Spinal cord (tissue), 10 donors: ENCODE results near the gene ZBTB7B. TPM values are rescaled to one million over a fixed set of nuclear protein-coding genes. Genes with fewer than 3 reads are reported as not detected.

ENCODE experiments used
- DNase-seq, 6 donors: peaks; one replicate each; pipeline versions ENCODE4 v3.0.0 to v3.0.0-alpha.2; 2013 to 2015; ENCODE audit warnings: low spot score in 6 of 6, low read depth in 4 of 6
- H3K27ac ChIP-seq: one replicate; pipeline ENCODE4 v1.5.1; 2013; ENCODE audit warnings: low read depth, low read length, control low read depth
- H3K27me3 ChIP-seq: one replicate; pipeline ENCODE4 v1.6.1; 2013; ENCODE audit warnings: low read length; ENCODE audit not compliant: control insufficient read depth, insufficient read depth
- H3K36me3 ChIP-seq: one replicate; pipeline ENCODE4 v1.6.1; 2013; ENCODE audit warnings: low read length; ENCODE audit not compliant: control insufficient read depth, insufficient read depth
- H3K4me1 ChIP-seq: one replicate; pipeline ENCODE4 v1.6.1; 2013; ENCODE audit warnings: low read length; ENCODE audit not compliant: control insufficient read depth, insufficient read depth
- H3K4me3 ChIP-seq: one replicate; pipeline ENCODE4 v1.5.1; 2013; ENCODE audit warnings: low read depth, low read length, control low read depth
- H3K9me3 ChIP-seq: one replicate; pipeline ENCODE4 v1.6.1; 2013; ENCODE audit warnings: low read length; ENCODE audit not compliant: control insufficient read depth, insufficient read depth
- WGBS: methylation state at CpG from one replicate; pipeline ENCODE4 v1.1.5; 2013; ENCODE audit warnings: missing lambda C conversion rate; ENCODE audit not compliant: insufficient coverage; 5-methylcytosine and 5-hydroxymethylcytosine counted together
- polyA plus RNA-seq, 2 donors: library from polyadenylated mRNA; unstranded; fragments of 120-200 nt; gene quantifications; one replicate each; pipeline ENCODE4 v1.2.1, GENCODE V29; 2013; ENCODE audit not compliant: insufficient read length in 2 of 2
- total RNA-seq, 2 donors: library from RNA; depleted of rRNA in 1 of 2; stranded (reverse); fragments of 120-200 nt in 1 of 2; fragments of >200 nt in 1 of 2; gene quantifications; one replicate each; pipeline versions ENCODE4 v1.2.3 to v1.2.4, GENCODE V29; 2013 to 2014
- donor health status: healthy.

Gene ZBTB7B
- total and polyA plus RNA-seq, 4 donors: 7.3 to 10.7 (median 8.9) TPM

- Histone ChIP-seq H3K27ac (no peak overlapping the region), H3K27me3 (no peaks in the 10 kb centered on the region), H3K4me3 (no peak overlapping the region), H3K36me3 (no peaks in the 10 kb centered on the region), H3K9me3 (no peaks in the 10 kb centered on the region), H3K4me1 (no peaks in the 10 kb centered on the region)
- DNase-seq: no peak
- WGBS: 85% methylated on average over 14 of the region's 14 CpGs
These were observed 37.9 kb downstream of the ZBTB7B start for GRCh38 chr1:155040358-155041093.

- Histone ChIP-seq H3K9me3 (no peaks in the 10 kb centered on the region), H3K27ac (no peak overlapping the region), H3K4me3 (no peak overlapping the region), H3K4me1 (no peaks in the 10 kb centered on the region), H3K27me3 (no peaks in the 10 kb centered on the region), H3K36me3 (no peaks in the 10 kb centered on the region)
- WGBS: 89% methylated on average over 4 of the region's 5 CpGs
- no peak for DNase-seq
These were observed 40.2 kb downstream of the ZBTB7B start for GRCh38 chr1:155042789-155043188.

- Histone ChIP-seq H3K27me3 (no peaks in the 10 kb centered on the region), H3K36me3 (no peaks in the 10 kb centered on the region), H3K27ac (no peak overlapping the region), H3K4me1 (no peaks in the 10 kb centered on the region), H3K4me3 (no peak overlapping the region), H3K9me3 (no peaks in the 10 kb centered on the region)
- WGBS: 52% methylated on average over 10 of the region's 12 CpGs
- no peak for DNase-seq
These were observed 40.7 kb downstream of the ZBTB7B start for GRCh38 chr1:155043301-155043702.

- Histone ChIP-seq H3K9me3 (no peaks in the 10 kb centered on the region), H3K27ac (no peak overlapping the region), H3K4me1 (no peaks in the 10 kb centered on the region), H3K27me3 (no peaks in the 10 kb centered on the region), H3K4me3 (no peak overlapping the region), H3K36me3 (no peaks in the 10 kb centered on the region)
- DNase-seq: no peak
- WGBS: 88% methylated on average over 3 of the region's 3 CpGs
These were observed 41.2 kb downstream of the ZBTB7B start for GRCh38 chr1:155043793-155044192.

- no peak for DNase-seq
- Histone ChIP-seq H3K9me3 (no peaks in the 10 kb centered on the region), H3K27ac (no peak overlapping the region), H3K4me1 (no peaks in the 10 kb centered on the region), H3K4me3 (no peak overlapping the region), H3K27me3 (no peaks in the 10 kb centered on the region), H3K36me3 (no peaks in the 10 kb centered on the region)
- WGBS: 92% methylated on average over 6 of the region's 6 CpGs
These were observed 41.8 kb downstream of the ZBTB7B start for GRCh38 chr1:155044365-155044764.

GRCh38 chr1:155044812-155045657 is 42.4 kb downstream of the ZBTB7B start:
- no peak overlapping the region for H3K4me3 ChIP-seq
- DNase-seq: peak in 2 of 6 donors; percentile 42 to 66
- H3K27ac ChIP-seq: no peak overlapping the region
- no peaks in the 10 kb centered on the region for H3K9me3 ChIP-seq
- H3K36me3 ChIP-seq: no peaks in the 10 kb centered on the region
- H3K27me3 ChIP-seq: no peaks in the 10 kb centered on the region
- 70% methylated on average over 7 of the region's 7 CpGs for WGBS
- H3K4me1 ChIP-seq: peaks cover 4% of the 10 kb centered on the region

GRCh38 chr1:155048449-155049334 is 46.1 kb downstream of the ZBTB7B start:
- Histone ChIP-seq H3K4me3 (no peak overlapping the region), H3K36me3 (peaks cover 1% of the 10 kb centered on the region), H3K27ac (no peak overlapping the region), H3K27me3 (no peaks in the 10 kb centered on the region), H3K9me3 (no peaks in the 10 kb centered on the region), H3K4me1 (peaks cover 33% of the 10 kb centered on the region)
- WGBS: 97% methylated on average over 5 of the region's 8 CpGs
- DNase-seq: no peak

- no peaks in the 10 kb centered on the region for H3K27me3 ChIP-seq
- peak in 2 of 6 donors; percentile 48 to 61 for DNase-seq
- H3K4me3 ChIP-seq: peak overlapping the region; percentile 65
- H3K4me1 ChIP-seq: peaks cover 33% of the 10 kb centered on the region
- no peaks in the 10 kb centered on the region for H3K9me3 ChIP-seq
- WGBS: 17% methylated on average over 9 of the region's 10 CpGs
- peak overlapping the region; percentile 84 for H3K27ac ChIP-seq
- peaks cover 9% of the 10 kb centered on the region for H3K36me3 ChIP-seq
These were observed 47.3 kb downstream of the ZBTB7B start for GRCh38 chr1:155049651-155050559.
